Spleen (tissue), 7 donors: ENCODE results near the gene DEPDC5.
A peak's percentile ranks its signal among the peaks of the same experiment; 100 is the strongest.

Experiments used
- POLR2A ChIP-seq, 3 donors: fragments of 450-650 bp; IDR thresholded peaks; one replicate each; pipeline ENCODE4 v1.5.1; 2017; ENCODE audit warnings: antibody characterized with exemption in 3 of 3, mild to moderate bottlenecking in 1 of 3
- POLR2AphosphoS5 ChIP-seq, 3 donors: sonication (generic); formaldehyde crosslinking; IDR thresholded peaks; one replicate each; pipeline ENCODE4 v1.5.1; 2017; ENCODE audit warnings: antibody characterized with exemption in 3 of 3
- TF ChIP-seq, protein P1 (sequence below), 11 experiments: fragments of 200-600 bp in 7 of 11; fragments of 450-650 bp in 4 of 11; sonication (generic) in 4 of 11; IDR thresholded peaks in 8 of 11; conservative IDR thresholded peaks in 3 of 11; 1 replicate in 7 of 11; 2 replicates in 4 of 11; pipeline versions ENCODE4 v1.4.0 to v1.8.0; 2016 to 2021; ENCODE audit warnings: antibody characterized with exemption in 11 of 11, inconsistent platforms in 4 of 11, mild to moderate bottlenecking in 1 of 11
- donor health status: DM: no; HTN: no; CAD: no; lungs with moderate emphysema.
- donor health status: DM: no; HTN: no; CAD: no.
- donor health status: DM: no; HTN: no; CAD: no.

DNA sequence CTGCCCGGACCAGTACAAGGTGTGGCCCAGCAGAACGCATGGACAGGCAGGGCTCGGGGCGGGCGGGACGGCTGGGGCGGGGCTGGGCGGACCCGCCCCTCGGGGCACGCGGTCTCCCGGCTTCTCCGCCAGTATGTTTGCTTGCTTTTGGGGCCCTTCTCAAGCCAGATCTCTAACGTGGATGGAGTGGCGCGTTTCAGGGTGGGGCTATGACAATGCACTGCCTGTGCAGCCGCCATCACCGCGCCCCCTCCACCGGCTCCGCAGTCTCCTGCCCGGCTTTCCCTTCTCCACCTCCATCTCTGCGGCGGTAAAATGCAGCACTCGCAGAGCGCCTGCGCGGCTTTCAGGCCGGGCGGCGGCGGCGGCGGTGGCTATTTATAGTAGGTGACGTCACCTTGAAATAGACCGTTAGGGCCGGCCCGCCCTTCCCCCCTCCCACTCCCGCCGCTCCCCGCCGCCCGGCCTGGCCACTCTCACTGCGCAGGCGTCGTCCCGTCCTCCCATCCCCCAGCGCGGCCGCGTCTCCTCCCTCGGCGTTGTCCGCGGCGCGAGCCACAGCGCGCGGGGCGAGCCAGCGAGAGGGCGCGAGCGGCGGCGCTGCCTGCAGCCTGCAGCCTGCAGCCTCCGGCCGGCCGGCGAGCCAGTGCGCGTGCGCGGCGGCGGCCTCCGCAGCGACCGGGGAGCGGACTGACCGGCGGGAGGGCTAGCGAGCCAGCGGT is 190.3 kb downstream of the DEPDC5 start, which contains the start of gene YWHAH:
- TF ChIP-seq, protein P1, sequence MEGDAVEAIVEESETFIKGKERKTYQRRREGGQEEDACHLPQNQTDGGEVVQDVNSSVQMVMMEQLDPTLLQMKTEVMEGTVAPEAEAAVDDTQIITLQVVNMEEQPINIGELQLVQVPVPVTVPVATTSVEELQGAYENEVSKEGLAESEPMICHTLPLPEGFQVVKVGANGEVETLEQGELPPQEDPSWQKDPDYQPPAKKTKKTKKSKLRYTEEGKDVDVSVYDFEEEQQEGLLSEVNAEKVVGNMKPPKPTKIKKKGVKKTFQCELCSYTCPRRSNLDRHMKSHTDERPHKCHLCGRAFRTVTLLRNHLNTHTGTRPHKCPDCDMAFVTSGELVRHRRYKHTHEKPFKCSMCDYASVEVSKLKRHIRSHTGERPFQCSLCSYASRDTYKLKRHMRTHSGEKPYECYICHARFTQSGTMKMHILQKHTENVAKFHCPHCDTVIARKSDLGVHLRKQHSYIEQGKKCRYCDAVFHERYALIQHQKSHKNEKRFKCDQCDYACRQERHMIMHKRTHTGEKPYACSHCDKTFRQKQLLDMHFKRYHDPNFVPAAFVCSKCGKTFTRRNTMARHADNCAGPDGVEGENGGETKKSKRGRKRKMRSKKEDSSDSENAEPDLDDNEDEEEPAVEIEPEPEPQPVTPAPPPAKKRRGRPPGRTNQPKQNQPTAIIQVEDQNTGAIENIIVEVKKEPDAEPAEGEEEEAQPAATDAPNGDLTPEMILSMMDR (IDR thresholded peaks at IDR 0.05 in 8 of 11, conservative IDR thresholded peaks at IDR 0.05 in 3 of 11), result peak in 2 of 11 experiments; percentile 5 to 14
- TF ChIP-seq POLR2A (IDR thresholded peaks at IDR 0.05) (peak in 1 of 3 donors; percentile 92), POLR2AphosphoS5 (IDR thresholded peaks at IDR 0.05) (peak; percentile 96 to 98 (median 97))
